ENCODE data around the gene PCNX2. TPM values are rescaled to one million over a fixed set of nuclear protein-coding genes. Genes with fewer than 3 reads are reported as not detected.

PCNX2 gene
- total RNA-seq, 1 donor from 2014 or later, result 11.3 TPM

DNA sequence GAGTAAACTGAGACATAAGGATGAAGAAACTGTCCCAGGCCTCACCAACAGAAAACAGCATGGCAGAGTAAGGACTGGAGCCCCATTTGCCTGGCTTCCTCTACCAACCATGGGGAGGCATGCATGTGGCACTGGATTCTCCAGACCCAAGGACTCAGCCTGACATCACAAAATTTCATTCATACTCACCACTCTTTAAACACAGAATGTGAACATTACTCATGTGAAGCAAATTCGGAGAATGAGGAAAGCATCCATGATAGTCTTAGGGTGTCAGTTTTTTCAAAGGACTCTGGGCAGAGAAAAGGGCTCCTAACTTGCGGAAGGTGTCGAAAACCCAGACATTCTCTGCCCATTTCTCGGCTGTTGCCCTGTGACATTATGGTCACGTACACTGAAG is 83.9 kb downstream of the PCNX2 start:
- no peak for ATAC-seq
- H3K27me3 ChIP-seq (ENCODE audit: low read depth), result no peaks in the 10 kb centered on the region
- no peaks in the 10 kb centered on the region for H3K4me1 ChIP-seq
- H3K4me3 ChIP-seq, result no peak overlapping the region
- no peaks in the 10 kb centered on the region for H3K9me3 ChIP-seq
- H3K27ac ChIP-seq, result no peak overlapping the region
- intact Hi-C loops (cut with DNase I), result no loop called here
- TF ChIP-seq CTCF (IDR thresholded peaks at IDR 0.05), result no peak
- DNase-seq, result no peak
- no peaks in the 10 kb centered on the region for H3K36me3 ChIP-seq

GRCh38 chr1:233211106-233211505 is 84.4 kb downstream of the PCNX2 start:
- DNase-seq (no peak), ATAC-seq (no peak)
- no peaks in the 10 kb centered on the region for H3K9me3 ChIP-seq
- H3K27me3 ChIP-seq (ENCODE audit: low read depth), result no peaks in the 10 kb centered on the region
- no peaks in the 10 kb centered on the region for H3K4me1 ChIP-seq
- no peaks in the 10 kb centered on the region for H3K36me3 ChIP-seq
- TF ChIP-seq CTCF (IDR thresholded peaks at IDR 0.05), result no peak
- no peak overlapping the region for H3K4me3 ChIP-seq
- intact Hi-C loops (cut with DNase I), result no loop called here
- H3K27ac ChIP-seq, result no peak overlapping the region

GRCh38 chr1:233209481-233209880 is 86.0 kb downstream of the PCNX2 start:
- TF ChIP-seq CTCF (IDR thresholded peaks at IDR 0.05), result no peak
- Histone ChIP-seq H3K9me3 (no peaks in the 10 kb centered on the region), H3K4me1 (no peaks in the 10 kb centered on the region), H3K27me3 (ENCODE audit: low read depth) (no peaks in the 10 kb centered on the region), H3K4me3 (no peak overlapping the region), H3K27ac (no peak overlapping the region), H3K36me3 (no peaks in the 10 kb centered on the region)
- ATAC-seq (no peak), DNase-seq (no peak)
- intact Hi-C loops (cut with DNase I), result no loop called here

DNA sequence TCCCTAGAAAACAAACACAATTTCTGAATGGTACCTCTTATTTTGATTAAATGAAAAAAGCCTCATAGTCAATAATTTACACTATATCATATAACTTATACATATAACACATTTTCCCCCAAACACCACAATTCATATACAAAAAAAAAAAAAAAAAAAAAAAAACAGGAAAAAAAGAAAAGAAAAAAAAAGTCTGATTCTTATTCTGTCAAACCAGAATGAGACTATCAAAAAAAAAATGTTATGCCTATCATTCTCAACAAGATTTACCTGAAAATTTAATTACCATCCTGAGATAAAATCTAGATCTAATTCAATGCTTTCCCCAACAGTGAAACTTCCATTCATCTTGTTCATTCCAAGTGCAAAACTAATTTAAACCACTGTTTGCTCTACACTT is 86.8 kb downstream of the PCNX2 start:
- no peak for TF ChIP-seq CTCF (IDR thresholded peaks at IDR 0.05)
- Histone ChIP-seq H3K4me3 (no peak overlapping the region), H3K27ac (no peak overlapping the region), H3K9me3 (no peaks in the 10 kb centered on the region), H3K4me1 (no peaks in the 10 kb centered on the region), H3K36me3 (no peaks in the 10 kb centered on the region), H3K27me3 (ENCODE audit: low read depth) (no peaks in the 10 kb centered on the region)
- intact Hi-C loops (cut with DNase I), result no loop called here
- no peak for ATAC-seq
- DNase-seq, result no peak

GRCh38 chr1:233197940-233198339 is 97.6 kb downstream of the PCNX2 start:
- ATAC-seq, result no peak
- intact Hi-C loops (cut with DNase I), result no loop called here

More at GRCh38 chr1:233197940-233198339, 97.6 kb downstream of the PCNX2 start:
- no peaks in the 10 kb centered on the region for H3K4me1 ChIP-seq
- no peak overlapping the region for H3K27ac ChIP-seq
- H3K4me3 ChIP-seq, result no peak overlapping the region
- H3K27me3 ChIP-seq (ENCODE audit: low read depth), result no peaks in the 10 kb centered on the region
- TF ChIP-seq CTCF (IDR thresholded peaks at IDR 0.05), result no peak
- peaks cover 24% of the 10 kb centered on the region for H3K9me3 ChIP-seq
- no peaks in the 10 kb centered on the region for H3K36me3 ChIP-seq
- DNase-seq, result no peak
